ENCODE results near the gene SLC35D1.

Gene SLC35D1

DNA sequence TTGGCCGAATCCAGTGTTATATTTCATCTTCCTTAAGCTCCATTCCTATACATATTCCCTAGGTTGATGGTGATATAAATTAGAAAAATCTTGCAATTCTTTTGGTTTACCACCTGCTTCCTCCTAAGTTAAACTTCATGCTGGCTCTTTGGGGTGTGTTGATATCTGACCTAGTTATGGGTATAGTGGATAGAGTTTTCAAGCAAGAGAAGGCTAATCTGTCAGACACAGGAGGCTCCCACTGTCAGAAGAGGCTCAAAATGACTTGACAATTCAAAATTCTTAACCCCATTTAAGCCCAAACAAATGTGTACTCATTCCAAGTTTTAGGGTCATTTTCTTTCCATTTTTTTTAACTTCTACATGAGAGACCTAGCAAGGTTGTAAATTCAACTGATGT is 8.5 kb upstream of the SLC35D1 start:
- Histone ChIP-seq H3K36me3 (ENCODE audit: insufficient read depth, low read length) (no peaks in the 10 kb centered on the region), H3K9me3 (ENCODE audit: low read length) (peaks cover under 1% of the 10 kb centered on the region), H2AFZ (ENCODE audit: low read depth, low read length) (no peak overlapping the region), H3K27me3 (ENCODE audit: insufficient read depth, low read length) (no peaks in the 10 kb centered on the region), H3K4me3 (ENCODE audit: low read length) (no peak overlapping the region), H3K4me1 (ENCODE audit: insufficient read depth, low read length) (peaks cover 11% of the 10 kb centered on the region)

GRCh38 chr1:67061266-67061665 is 7.3 kb upstream of the SLC35D1 start:
- Histone ChIP-seq H2AFZ (ENCODE audit: low read depth, low read length) (no peak overlapping the region), H3K4me1 (ENCODE audit: insufficient read depth, low read length) (peaks cover 11% of the 10 kb centered on the region), H3K9me3 (ENCODE audit: low read length) (no peaks in the 10 kb centered on the region), H3K4me3 (ENCODE audit: low read length) (no peak overlapping the region), H3K36me3 (ENCODE audit: insufficient read depth, low read length) (no peaks in the 10 kb centered on the region), H3K27me3 (ENCODE audit: insufficient read depth, low read length) (no peaks in the 10 kb centered on the region)

DNA sequence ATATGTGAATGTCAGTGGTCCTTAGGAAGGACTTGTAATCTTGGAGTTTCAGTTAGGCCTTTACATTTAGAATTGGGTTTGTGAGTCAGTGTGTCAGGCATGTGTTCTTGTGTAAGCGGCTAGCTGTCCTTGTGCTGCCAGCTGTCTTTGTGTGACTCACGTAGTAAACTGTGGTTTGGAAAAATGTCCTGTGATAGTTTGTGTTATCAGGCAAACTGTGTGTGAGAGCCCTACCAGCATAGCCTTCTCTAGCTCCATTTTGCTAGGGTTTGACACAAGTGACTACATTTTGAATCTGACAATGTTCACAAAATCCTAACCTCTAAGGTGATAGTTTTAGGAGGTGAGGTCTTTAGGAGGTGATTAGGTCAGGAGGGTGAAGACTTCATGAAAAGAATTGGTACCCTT is 6.9 kb upstream of the SLC35D1 start:
- no peak overlapping the region for H2AFZ ChIP-seq (ENCODE audit: low read depth, low read length)
- H3K4me3 ChIP-seq (ENCODE audit: low read length): no peak overlapping the region

DNA sequence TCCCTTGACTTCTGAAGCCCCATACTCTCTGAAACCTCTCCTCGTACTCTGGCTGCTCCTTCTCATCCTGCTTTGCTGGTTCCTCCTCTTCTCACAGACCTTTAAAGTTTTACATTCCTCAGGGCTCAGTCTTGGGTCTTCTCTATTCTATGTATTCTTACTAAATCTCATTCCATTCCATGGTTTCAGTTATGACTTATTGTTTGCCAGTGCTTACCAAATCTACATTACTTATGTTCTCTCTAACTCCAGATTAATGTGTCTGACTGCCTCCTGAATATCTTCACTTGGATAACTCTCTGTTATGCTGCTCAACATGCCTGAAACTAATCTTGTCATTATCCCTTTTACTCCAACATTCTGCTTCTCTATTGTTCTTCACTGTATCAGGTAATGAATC is 5.4 kb upstream of the SLC35D1 start:
- Histone ChIP-seq H3K9me3 (ENCODE audit: low read length) (no peaks in the 10 kb centered on the region), H2AFZ (ENCODE audit: low read depth, low read length) (no peak overlapping the region), H3K4me1 (ENCODE audit: insufficient read depth, low read length) (peaks cover 16% of the 10 kb centered on the region), H3K36me3 (ENCODE audit: insufficient read depth, low read length) (no peaks in the 10 kb centered on the region), H3K27me3 (ENCODE audit: insufficient read depth, low read length) (no peaks in the 10 kb centered on the region), H3K4me3 (ENCODE audit: low read length) (no peak overlapping the region)

More for the DNA sequence above, 6.9 kb upstream of the SLC35D1 start:
- Histone ChIP-seq H3K9me3 (ENCODE audit: low read length) (no peaks in the 10 kb centered on the region), H3K4me1 (ENCODE audit: insufficient read depth, low read length) (peaks cover 11% of the 10 kb centered on the region), H3K27me3 (ENCODE audit: insufficient read depth, low read length) (no peaks in the 10 kb centered on the region), H3K36me3 (ENCODE audit: insufficient read depth, low read length) (no peaks in the 10 kb centered on the region)

DNA sequence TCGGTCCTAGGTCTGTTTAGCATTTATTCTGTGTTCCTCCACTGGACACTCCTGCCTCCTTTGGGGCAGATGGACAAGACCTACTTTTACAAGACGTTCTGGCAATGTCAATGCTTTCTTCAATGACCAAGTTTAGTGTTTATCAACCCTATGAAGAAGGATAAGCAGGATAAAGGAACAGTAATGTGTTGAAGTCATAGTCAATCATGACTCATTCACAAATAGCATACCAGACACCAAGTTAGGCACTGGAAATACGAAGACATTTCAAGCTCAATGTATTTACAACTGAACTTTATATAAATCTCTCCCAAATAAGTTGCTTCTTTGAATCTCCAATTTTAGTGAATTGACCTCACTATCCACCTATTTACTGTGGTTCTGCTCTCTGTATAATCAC is 4.8 kb upstream of the SLC35D1 start:
- Histone ChIP-seq H3K4me1 (ENCODE audit: insufficient read depth, low read length) (peaks cover 16% of the 10 kb centered on the region), H3K36me3 (ENCODE audit: insufficient read depth, low read length) (no peaks in the 10 kb centered on the region), H3K4me3 (ENCODE audit: low read length) (no peak overlapping the region), H3K27me3 (ENCODE audit: insufficient read depth, low read length) (no peaks in the 10 kb centered on the region), H3K9me3 (ENCODE audit: low read length) (no peaks in the 10 kb centered on the region), H2AFZ (ENCODE audit: low read depth, low read length) (no peak overlapping the region)

DNA sequence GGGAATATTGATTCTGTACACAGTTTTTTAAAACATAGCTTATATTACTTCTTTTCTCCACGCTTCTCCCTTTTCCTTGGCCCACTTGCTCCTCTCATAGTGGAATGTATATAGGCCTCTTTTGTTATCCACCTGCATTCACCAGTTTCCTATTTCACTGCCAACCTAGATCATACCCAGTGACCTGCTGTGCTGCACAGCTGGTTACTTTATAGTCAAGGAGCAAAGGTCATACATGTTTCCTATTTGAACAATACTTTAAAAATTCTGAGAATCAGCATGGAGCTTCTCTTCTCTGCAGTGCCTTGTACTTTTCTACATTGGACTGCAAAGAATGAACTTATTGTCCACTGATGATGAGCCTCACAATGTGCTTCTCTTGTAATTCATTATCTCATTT is 4.3 kb upstream of the SLC35D1 start:
- Histone ChIP-seq H3K9me3 (ENCODE audit: low read length) (no peaks in the 10 kb centered on the region), H3K4me1 (ENCODE audit: insufficient read depth, low read length) (peaks cover 16% of the 10 kb centered on the region)

GRCh38 chr1:67053535-67053784 is 488 bp downstream of the SLC35D1 start:
- Histone ChIP-seq H3K4me1 (ENCODE audit: insufficient read depth, low read length) (peaks cover 28% of the 10 kb centered on the region), H3K9me3 (ENCODE audit: low read length) (no peaks in the 10 kb centered on the region)

More for the DNA sequence above, 4.3 kb upstream of the SLC35D1 start:
- H3K36me3 ChIP-seq (ENCODE audit: insufficient read depth, low read length): no peaks in the 10 kb centered on the region
- no peak overlapping the region for H3K4me3 ChIP-seq (ENCODE audit: low read length)
- no peak overlapping the region for H2AFZ ChIP-seq (ENCODE audit: low read depth, low read length)
- no peaks in the 10 kb centered on the region for H3K27me3 ChIP-seq (ENCODE audit: insufficient read depth, low read length)

DNA sequence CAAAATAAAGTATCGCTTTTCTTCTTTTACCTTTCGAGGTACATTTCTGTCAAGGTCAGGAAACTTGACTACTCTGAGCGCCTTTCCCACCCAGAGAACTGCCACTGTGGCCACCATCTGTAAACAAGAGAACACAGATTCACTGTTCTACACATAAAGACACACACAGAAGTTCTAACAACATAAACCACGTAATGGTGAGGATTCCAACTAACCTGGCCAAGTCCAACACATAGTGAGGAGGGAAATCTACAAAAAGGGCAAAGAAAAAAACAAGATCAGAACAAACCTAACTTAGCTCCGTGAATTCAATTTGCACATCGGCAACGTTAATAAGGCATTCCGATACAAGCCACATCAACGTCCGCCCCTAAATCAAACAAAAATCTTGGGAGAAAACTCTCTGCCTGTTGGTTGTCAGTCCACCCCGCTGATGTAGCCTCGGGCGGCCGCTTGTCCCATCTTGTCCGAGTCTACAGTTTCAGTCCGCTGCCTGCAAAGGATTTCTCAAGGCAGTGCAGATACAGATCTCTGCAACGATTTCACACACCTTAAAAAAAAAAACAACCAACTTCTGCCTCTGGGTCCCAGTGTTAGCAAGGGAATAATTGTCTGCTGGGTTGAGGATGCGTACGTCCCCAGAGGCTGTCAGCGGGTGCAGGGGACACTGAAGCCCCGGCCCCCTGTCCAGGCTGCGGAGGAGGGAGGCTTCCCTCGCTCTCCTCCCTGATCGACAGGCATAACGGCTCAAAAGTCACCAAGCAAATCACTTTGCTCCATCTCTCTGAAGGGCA is 1.0 kb downstream of the SLC35D1 start:
- Histone ChIP-seq H3K27me3 (ENCODE audit: insufficient read depth, low read length) (no peaks in the 10 kb centered on the region), H3K36me3 (ENCODE audit: insufficient read depth, low read length) (peaks cover 27% of the 10 kb centered on the region), H3K9me3 (ENCODE audit: low read length) (no peaks in the 10 kb centered on the region), H3K4me3 (ENCODE audit: low read length) (peak overlapping the region; percentile 89), H2AFZ (ENCODE audit: low read depth, low read length) (peak overlapping the region; percentile 95), H3K4me1 (ENCODE audit: insufficient read depth, low read length) (peaks cover 24% of the 10 kb centered on the region)

More at GRCh38 chr1:67053535-67053784, 488 bp downstream of the SLC35D1 start:
- Histone ChIP-seq H2AFZ (ENCODE audit: low read depth, low read length) (peak overlapping the region; percentile 95), H3K27me3 (ENCODE audit: insufficient read depth, low read length) (no peaks in the 10 kb centered on the region), H3K4me3 (ENCODE audit: low read length) (peak overlapping the region; percentile 89), H3K36me3 (ENCODE audit: insufficient read depth, low read length) (peaks cover 22% of the 10 kb centered on the region)

GRCh38 chr1:67051196-67051595 is 2.8 kb downstream of the SLC35D1 start:
- Histone ChIP-seq H3K4me3 (ENCODE audit: low read length) (no peak overlapping the region), H3K9me3 (ENCODE audit: low read length) (no peaks in the 10 kb centered on the region), H2AFZ (ENCODE audit: low read depth, low read length) (no peak overlapping the region), H3K36me3 (ENCODE audit: insufficient read depth, low read length) (peaks cover 36% of the 10 kb centered on the region), H3K4me1 (ENCODE audit: insufficient read depth, low read length) (peaks cover 24% of the 10 kb centered on the region), H3K27me3 (ENCODE audit: insufficient read depth, low read length) (no peaks in the 10 kb centered on the region)

GRCh38 chr1:67044631-67045270 is 9.2 kb downstream of the SLC35D1 start:
- peaks cover 58% of the 10 kb centered on the region for H3K36me3 ChIP-seq (ENCODE audit: insufficient read depth, low read length)
- H3K9me3 ChIP-seq (ENCODE audit: low read length): no peaks in the 10 kb centered on the region
- no peaks in the 10 kb centered on the region for H3K4me1 ChIP-seq (ENCODE audit: insufficient read depth, low read length)
- no peak overlapping the region for H3K4me3 ChIP-seq (ENCODE audit: low read length)
- no peak overlapping the region for H2AFZ ChIP-seq (ENCODE audit: low read depth, low read length)
- H3K27me3 ChIP-seq (ENCODE audit: insufficient read depth, low read length): no peaks in the 10 kb centered on the region

DNA sequence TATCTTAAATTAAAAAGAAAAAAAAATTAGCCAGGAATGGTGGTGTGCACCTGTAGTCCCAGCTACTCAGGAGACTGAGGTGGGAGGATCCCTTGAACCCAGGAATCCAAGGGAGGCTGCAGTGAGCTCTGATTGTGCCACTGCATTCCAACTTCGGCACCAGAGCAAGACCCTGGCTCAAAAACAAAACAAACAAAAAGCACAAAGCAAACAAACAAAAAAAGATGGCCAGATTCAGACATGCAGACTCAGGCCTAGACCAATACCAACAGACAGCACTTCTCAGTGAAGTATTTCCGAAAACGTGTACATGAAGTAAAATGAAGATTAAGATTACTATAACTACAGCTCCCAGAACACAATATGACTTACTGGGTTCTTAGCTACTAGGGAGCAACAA is 10.6 kb downstream of the SLC35D1 start:
- H3K36me3 ChIP-seq (ENCODE audit: insufficient read depth, low read length): peaks cover 47% of the 10 kb centered on the region
- no peak overlapping the region for H2AFZ ChIP-seq (ENCODE audit: low read depth, low read length)
- no peaks in the 10 kb centered on the region for H3K9me3 ChIP-seq (ENCODE audit: low read length)
- H3K27me3 ChIP-seq (ENCODE audit: insufficient read depth, low read length): no peaks in the 10 kb centered on the region
- peaks cover 8% of the 10 kb centered on the region for H3K4me1 ChIP-seq (ENCODE audit: insufficient read depth, low read length)
- H3K4me3 ChIP-seq (ENCODE audit: low read length): no peak overlapping the region

DNA sequence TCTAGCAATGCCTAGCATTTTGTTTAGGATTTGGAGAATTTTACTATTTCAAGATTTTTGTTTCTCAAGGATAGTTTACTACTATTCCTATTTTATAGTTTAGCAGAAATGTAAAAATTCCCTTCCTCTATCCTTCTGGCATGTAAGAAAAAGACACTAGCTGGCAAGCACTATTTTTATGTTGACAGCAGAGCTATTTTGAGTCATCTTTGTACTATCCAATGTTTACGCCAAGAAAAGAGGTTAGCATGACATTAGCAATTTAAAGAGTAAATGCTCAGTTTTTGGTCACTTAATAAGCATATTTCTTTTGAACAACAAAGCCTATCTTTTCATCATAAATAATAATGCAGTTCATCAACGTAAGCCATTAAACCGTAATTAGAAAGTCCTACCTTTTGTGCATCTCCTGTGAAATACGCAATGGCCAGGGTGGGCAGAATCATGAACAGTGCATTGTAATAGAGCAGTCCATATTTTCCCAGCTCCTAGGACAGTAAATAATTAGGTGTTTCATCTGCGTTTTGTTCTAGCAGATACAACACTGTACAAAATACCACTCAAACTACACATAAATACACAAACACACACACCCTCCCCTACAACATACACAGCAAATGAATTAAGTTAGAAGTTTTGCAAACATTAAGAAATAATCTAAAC is 12.0 kb downstream of the SLC35D1 start:
- Histone ChIP-seq H3K36me3 (ENCODE audit: insufficient read depth, low read length) (peaks cover 47% of the 10 kb centered on the region), H3K27me3 (ENCODE audit: insufficient read depth, low read length) (no peaks in the 10 kb centered on the region), H3K4me3 (ENCODE audit: low read length) (no peak overlapping the region), H3K4me1 (ENCODE audit: insufficient read depth, low read length) (peaks cover 11% of the 10 kb centered on the region), H2AFZ (ENCODE audit: low read depth, low read length) (no peak overlapping the region), H3K9me3 (ENCODE audit: low read length) (no peaks in the 10 kb centered on the region)

- Histone ChIP-seq H3K4me3 (ENCODE audit: low read length) (no peak overlapping the region), H3K27me3 (ENCODE audit: insufficient read depth, low read length) (no peaks in the 10 kb centered on the region), H3K9me3 (ENCODE audit: low read length) (peaks cover 2% of the 10 kb centered on the region), H2AFZ (ENCODE audit: low read depth, low read length) (no peak overlapping the region), H3K36me3 (ENCODE audit: insufficient read depth, low read length) (peaks cover 46% of the 10 kb centered on the region), H3K4me1 (ENCODE audit: insufficient read depth, low read length) (peaks cover 11% of the 10 kb centered on the region)
Measured at GRCh38 chr1:67040405-67040804, 13.5 kb downstream of the SLC35D1 start.
